Measurements from ENCODE around the gene ALDH18A1.

DNA sequence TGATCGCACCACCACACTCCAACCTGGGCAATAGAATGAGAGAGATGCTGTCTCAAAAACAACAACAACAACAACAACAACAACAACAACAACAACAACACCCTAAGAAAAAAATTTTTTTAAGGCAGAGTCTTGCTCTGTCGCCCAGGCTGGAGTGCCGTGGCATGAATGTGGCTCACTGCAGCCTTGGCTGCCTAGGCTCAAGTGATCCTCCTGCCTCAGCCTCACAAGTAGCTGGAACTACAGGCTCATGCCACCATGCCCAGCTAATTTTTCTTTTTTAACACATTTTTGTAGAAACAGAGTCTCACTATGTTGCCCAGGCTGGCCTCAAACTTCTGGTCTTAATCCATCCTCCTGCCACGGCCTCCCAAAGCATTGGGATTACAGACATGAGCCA, 18.6 kb downstream of the ALDH18A1 start:
- TF ChIP-seq, protein P1, sequence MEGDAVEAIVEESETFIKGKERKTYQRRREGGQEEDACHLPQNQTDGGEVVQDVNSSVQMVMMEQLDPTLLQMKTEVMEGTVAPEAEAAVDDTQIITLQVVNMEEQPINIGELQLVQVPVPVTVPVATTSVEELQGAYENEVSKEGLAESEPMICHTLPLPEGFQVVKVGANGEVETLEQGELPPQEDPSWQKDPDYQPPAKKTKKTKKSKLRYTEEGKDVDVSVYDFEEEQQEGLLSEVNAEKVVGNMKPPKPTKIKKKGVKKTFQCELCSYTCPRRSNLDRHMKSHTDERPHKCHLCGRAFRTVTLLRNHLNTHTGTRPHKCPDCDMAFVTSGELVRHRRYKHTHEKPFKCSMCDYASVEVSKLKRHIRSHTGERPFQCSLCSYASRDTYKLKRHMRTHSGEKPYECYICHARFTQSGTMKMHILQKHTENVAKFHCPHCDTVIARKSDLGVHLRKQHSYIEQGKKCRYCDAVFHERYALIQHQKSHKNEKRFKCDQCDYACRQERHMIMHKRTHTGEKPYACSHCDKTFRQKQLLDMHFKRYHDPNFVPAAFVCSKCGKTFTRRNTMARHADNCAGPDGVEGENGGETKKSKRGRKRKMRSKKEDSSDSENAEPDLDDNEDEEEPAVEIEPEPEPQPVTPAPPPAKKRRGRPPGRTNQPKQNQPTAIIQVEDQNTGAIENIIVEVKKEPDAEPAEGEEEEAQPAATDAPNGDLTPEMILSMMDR (IDR thresholded peaks at IDR 0.05), result no peak
- TF ChIP-seq POLR2A (IDR thresholded peaks at IDR 0.05), result no peak
